Kidney (tissue), 14 donors: ENCODE data around the gene FBXO7. TPM values are rescaled to one million over a fixed set of nuclear protein-coding genes. Genes with fewer than 3 reads are reported as not detected.

Source experiments
- DNase-seq, 5 donors: peaks; one replicate each; pipeline ENCODE4 v3.0.0-alpha.2; 2013 to 2020
- FAIRE-seq: peaks from 2 replicates; lab custom pipeline; 2012; peaks lifted over from hg19 to GRCh38; lab: Jason Lieb, UNC
- H3K27ac ChIP-seq, 2 donors: one replicate each; pipeline ENCODE4 v1.7.0; 2013; ENCODE audit warnings: low read depth in 2 of 2, low read length in 2 of 2, inconsistent platforms in 1 of 2
- H3K27me3 ChIP-seq: one replicate; pipeline ENCODE4 v1.7.1; 2013; ENCODE audit warnings: low read length, inconsistent platforms; ENCODE audit not compliant: control insufficient read depth, insufficient read depth
- H3K36me3 ChIP-seq, 3 donors: one replicate each; pipeline versions ENCODE4 v1.7.0 to v1.7.1; 2013; ENCODE audit warnings: low read length in 3 of 3, control low read depth in 1 of 3, inconsistent platforms in 1 of 3; ENCODE audit not compliant: insufficient read depth in 3 of 3, control insufficient read depth in 2 of 3
- H3K4me1 ChIP-seq, 3 donors: one replicate each; pipeline versions ENCODE4 v1.7.0 to v1.7.1; 2013; ENCODE audit warnings: low read length in 3 of 3, inconsistent platforms in 1 of 3, low read depth in 1 of 3; ENCODE audit not compliant: control insufficient read depth in 2 of 3, insufficient read depth in 2 of 3
- H3K4me3 ChIP-seq, 3 donors: one replicate each; pipeline versions ENCODE4 v1.7.0 to v1.8.1; 2013; ENCODE audit warnings: low read length in 3 of 3, control low read depth in 1 of 3, inconsistent platforms in 1 of 3
- H3K9ac ChIP-seq, 3 donors: one replicate each; pipeline versions ENCODE4 v1.7.0 to v1.7.1; 2013; ENCODE audit warnings: low read length in 3 of 3, control low read depth in 1 of 3, inconsistent platforms in 1 of 3
- H3K9me3 ChIP-seq, 3 donors: one replicate each; pipeline versions ENCODE4 v1.7.0 to v1.7.1; 2013; ENCODE audit warnings: low read length in 3 of 3, control low read depth in 1 of 3, inconsistent platforms in 1 of 3; ENCODE audit not compliant: control insufficient read depth in 2 of 3, insufficient read depth in 1 of 3
- intact Hi-C: fragments of 100-400 bp; cut with DNase I; formaldehyde crosslinking; loops from one replicate; pipeline ENCODE4 v1.11.1; 2022
- polyA plus RNA-seq: library from polyadenylated mRNA; stranded (reverse); fragments of 350-450 nt; fragmentation: Illumina TruSeq; extraction: RNeasy Lipid Tissue Mini Kit (QIAGEN cat#74804); gene quantifications from one replicate; pipeline ENCODE4 v1.2.3, GENCODE V29; 2014; ENCODE audit warnings: low read depth, low replicate concordance; ENCODE audit not compliant: insufficient read depth
- total RNA-seq: library from RNA; stranded (reverse); fragmentation: NEBNext Ultra II Directional; extraction: Animal tissue kit (Norgen Biotek cat#: 25700); gene quantifications from one replicate; pipeline ENCODE4 v1.2.1, GENCODE V29; 2021
- TF ChIP-seq, protein P1 (sequence below): IDR thresholded peaks from 3 replicates; pipeline ENCODE4 v1.5.1; 2012; ENCODE audit warnings: mild to moderate bottlenecking, moderate library complexity, borderline replicate concordance; ENCODE audit not compliant: insufficient read depth; ENCODE audit errors: extremely low read depth
- donor health status: control.
- donor health status: control.
- donor health status: control.
- donor health status: control.
- donor health status: control.
- donor health status: DM: yes; HTN: yes; CAD: no.
- donor health status: Normal renal cell carcinoma (clear cell type).

Gene FBXO7
- total and polyA plus RNA-seq, 2 donors from 2014 or later: 91.0 to 131 TPM

DNA sequence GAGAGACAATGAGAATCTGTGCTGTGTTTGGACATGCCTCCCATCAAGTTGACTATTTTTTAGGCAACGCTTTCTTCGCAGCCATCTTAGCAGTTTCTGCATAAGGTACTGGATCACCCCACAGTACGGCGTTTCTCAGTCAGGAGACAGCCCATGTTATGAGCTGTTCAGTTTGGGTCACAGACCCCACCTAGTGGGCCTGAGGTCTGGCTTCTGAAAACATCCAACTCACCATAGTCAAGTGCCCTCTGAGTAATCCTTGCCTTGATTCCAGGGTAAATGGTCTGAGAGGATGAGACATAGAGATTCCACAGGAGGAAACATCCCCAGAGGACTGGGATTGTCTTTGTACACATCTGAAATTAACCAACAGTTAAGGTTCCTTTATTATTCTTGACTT lies 17.6 kb upstream of the FBXO7 start:
- H3K9me3 ChIP-seq: no peaks in the 10 kb centered on the region
- no peak overlapping the region for H3K9ac ChIP-seq
- DNase-seq (no peak), FAIRE-seq (no peak)
- TF ChIP-seq, protein P1, sequence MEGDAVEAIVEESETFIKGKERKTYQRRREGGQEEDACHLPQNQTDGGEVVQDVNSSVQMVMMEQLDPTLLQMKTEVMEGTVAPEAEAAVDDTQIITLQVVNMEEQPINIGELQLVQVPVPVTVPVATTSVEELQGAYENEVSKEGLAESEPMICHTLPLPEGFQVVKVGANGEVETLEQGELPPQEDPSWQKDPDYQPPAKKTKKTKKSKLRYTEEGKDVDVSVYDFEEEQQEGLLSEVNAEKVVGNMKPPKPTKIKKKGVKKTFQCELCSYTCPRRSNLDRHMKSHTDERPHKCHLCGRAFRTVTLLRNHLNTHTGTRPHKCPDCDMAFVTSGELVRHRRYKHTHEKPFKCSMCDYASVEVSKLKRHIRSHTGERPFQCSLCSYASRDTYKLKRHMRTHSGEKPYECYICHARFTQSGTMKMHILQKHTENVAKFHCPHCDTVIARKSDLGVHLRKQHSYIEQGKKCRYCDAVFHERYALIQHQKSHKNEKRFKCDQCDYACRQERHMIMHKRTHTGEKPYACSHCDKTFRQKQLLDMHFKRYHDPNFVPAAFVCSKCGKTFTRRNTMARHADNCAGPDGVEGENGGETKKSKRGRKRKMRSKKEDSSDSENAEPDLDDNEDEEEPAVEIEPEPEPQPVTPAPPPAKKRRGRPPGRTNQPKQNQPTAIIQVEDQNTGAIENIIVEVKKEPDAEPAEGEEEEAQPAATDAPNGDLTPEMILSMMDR: no peak
- H3K27me3 ChIP-seq: no peaks in the 10 kb centered on the region
- no peaks in the 10 kb centered on the region for H3K4me1 ChIP-seq
- no peak overlapping the region for H3K27ac ChIP-seq
- H3K4me3 ChIP-seq: no peak overlapping the region
- intact Hi-C loops: no loop called here
- no peaks in the 10 kb centered on the region for H3K36me3 ChIP-seq

DNA sequence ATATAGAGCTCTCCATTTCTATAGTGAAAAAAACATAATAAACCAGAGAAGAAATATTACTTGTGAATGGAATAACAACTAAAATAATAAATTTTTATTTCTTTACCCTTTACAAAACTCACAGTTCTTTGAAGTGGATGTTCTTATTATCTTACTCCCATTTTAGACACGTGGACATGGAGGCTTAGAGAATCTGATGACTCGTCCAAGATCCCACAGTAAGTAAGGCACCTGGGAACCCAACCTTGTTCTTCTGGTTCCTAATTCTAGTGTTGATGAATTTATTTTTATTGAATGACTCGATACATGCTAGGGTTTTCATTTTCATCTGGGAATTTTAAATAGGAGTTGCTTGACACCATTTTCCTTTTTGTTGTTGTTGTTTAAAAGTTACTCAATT lies 12.2 kb upstream of the FBXO7 start:
- intact Hi-C loops: no loop called here
- TF ChIP-seq, protein P1: no peak
- Histone ChIP-seq H3K27ac (no peak overlapping the region), H3K9me3 (no peaks in the 10 kb centered on the region), H3K9ac (no peak overlapping the region), H3K4me3 (no peak overlapping the region), H3K27me3 (no peaks in the 10 kb centered on the region), H3K36me3 (no peaks in the 10 kb centered on the region), H3K4me1 (no peaks in the 10 kb centered on the region)
- DNase-seq (no peak), FAIRE-seq (no peak)

- FAIRE-seq (no peak), DNase-seq (no peak)
- no peaks in the 10 kb centered on the region for H3K4me1 ChIP-seq
- no peak overlapping the region for H3K27ac ChIP-seq
- intact Hi-C loops: no loop called here
- no peaks in the 10 kb centered on the region for H3K27me3 ChIP-seq
- H3K9ac ChIP-seq: no peak overlapping the region
- H3K36me3 ChIP-seq: no peaks in the 10 kb centered on the region
- H3K9me3 ChIP-seq: no peaks in the 10 kb centered on the region
- TF ChIP-seq, protein P1: no peak
- no peak overlapping the region for H3K4me3 ChIP-seq
These were observed 8.9 kb upstream of the FBXO7 start for GRCh38 chr22:32465661-32466060.

GRCh38 chr22:32466496-32466895 lies 8.1 kb upstream of the FBXO7 start:
- FAIRE-seq: no peak
- intact Hi-C loops: no loop called here

More at GRCh38 chr22:32466496-32466895, 8.1 kb upstream of the FBXO7 start:
- Histone ChIP-seq H3K9me3 (no peaks in the 10 kb centered on the region), H3K4me1 (no peaks in the 10 kb centered on the region), H3K27me3 (no peaks in the 10 kb centered on the region), H3K4me3 (no peak overlapping the region), H3K9ac (no peak overlapping the region), H3K36me3 (no peaks in the 10 kb centered on the region), H3K27ac (no peak overlapping the region)
- TF ChIP-seq, protein P1: no peak
- DNase-seq: no peak
